ENCODE results near the gene WRAP73.

WRAP73 gene, protein sequence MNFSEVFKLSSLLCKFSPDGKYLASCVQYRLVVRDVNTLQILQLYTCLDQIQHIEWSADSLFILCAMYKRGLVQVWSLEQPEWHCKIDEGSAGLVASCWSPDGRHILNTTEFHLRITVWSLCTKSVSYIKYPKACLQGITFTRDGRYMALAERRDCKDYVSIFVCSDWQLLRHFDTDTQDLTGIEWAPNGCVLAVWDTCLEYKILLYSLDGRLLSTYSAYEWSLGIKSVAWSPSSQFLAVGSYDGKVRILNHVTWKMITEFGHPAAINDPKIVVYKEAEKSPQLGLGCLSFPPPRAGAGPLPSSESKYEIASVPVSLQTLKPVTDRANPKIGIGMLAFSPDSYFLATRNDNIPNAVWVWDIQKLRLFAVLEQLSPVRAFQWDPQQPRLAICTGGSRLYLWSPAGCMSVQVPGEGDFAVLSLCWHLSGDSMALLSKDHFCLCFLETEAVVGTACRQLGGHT

DNA sequence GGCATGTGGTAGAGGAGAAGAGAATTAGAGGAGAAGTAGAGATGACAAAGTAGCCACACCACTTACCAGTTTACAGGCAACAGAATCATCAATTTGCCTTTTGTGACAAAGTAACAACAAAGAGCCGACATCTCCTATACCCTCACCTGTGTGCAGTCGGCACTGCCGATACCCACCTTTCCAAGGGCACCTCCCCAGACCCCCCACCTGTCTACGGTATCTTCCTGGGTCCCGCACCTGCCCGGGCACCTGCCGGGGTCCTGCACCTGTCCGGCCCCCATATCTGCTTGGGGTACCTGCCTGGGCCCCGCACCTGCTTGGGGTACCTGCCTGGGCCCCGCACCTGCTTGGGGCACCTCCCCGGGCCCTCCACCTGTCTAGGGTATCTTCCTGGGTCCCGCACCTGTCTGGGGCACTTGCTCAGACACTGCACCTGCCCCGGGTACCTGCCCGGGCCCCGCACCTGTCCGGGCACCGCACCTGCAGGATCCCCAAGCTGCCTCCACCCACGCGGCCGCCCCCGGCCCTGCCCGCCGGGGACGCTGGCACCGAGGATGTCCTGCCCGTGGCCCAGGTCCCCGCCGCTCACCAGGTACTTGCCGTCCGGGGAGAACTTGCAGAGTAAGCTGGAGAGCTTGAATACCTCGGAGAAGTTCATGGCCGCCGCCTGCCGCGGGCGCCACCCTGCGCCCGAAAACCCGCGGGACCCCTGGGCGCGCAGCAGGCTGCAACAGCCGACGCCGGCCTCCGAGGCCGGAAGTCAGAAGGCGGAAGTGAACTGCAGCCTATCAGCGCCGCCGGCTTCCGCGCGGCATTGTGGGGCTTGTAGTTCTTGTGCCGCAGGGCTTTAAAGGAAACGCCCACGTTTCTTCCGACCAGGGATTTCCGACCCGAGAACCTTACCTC, at the start of gene WRAP73:
Gene WRAP73 (minus strand): TSS at position 762 of the 906 bp plus-strand sequence. CDS start 104 bp downstream, at position 658.
- Histone ChIP-seq H3K27me3 (ENCODE audit: control insufficient read depth, insufficient read depth, low read length) (peaks cover 46% of the 10 kb centered on the region), H3K9me3 (ENCODE audit: control insufficient read depth, insufficient read depth, low read length) (no peaks in the 10 kb centered on the region), H3K4me3 (ENCODE audit: low read depth, low read length) (peak within 1 kb of the TSS; percentile 95), H3K36me3 (ENCODE audit: control insufficient read depth, insufficient read depth, low read length) (peaks cover 33% of the 10 kb centered on the region), H3K9ac (ENCODE audit: low read depth, low read length) (0 out of 2 replicates have a peak within 1 kb of the TSS, but pooled peaks have one; percentile 35), H3K4me1 (ENCODE audit: control insufficient read depth, insufficient read depth, low read length) (peaks cover 8% of the 10 kb centered on the region; the same call in 1 of the 2 replicates), H3K27ac (ENCODE audit: low read depth, low read length) (no peak within 1 kb of the TSS)

DNA sequence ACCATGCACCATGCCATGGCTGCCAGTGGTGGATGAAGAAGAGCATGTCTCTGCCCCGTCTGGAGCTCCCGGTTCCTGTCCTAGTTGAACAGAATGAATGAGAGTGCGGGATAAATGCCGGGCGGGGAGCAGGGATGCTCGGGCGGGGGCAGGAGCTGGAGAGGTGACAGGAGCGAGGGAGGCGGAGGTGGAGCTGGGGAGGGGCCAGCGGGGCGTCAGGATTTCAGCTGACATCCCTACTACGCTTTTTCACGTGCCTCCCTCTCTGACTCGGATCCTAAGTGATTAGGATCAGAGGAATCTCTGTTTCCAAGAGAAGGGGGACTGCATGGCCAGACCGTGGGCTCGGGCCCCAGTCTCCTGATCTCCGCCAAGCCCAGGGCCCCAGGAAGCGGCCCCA, 49.7 kb upstream of the WRAP73 start:
- H3K9ac ChIP-seq (ENCODE audit: low read depth, low read length): no peak overlapping the region
- no peaks in the 10 kb centered on the region for H3K4me1 ChIP-seq (ENCODE audit: control insufficient read depth, insufficient read depth, low read length)
- H3K36me3 ChIP-seq (ENCODE audit: control insufficient read depth, insufficient read depth, low read length): no peaks in the 10 kb centered on the region
- H3K27ac ChIP-seq (ENCODE audit: low read depth, low read length): no peak overlapping the region
- peaks cover 15% of the 10 kb centered on the region; the same call in 1 of the 2 replicates for H3K27me3 ChIP-seq (ENCODE audit: control insufficient read depth, insufficient read depth, low read length)
- no peaks in the 10 kb centered on the region for H3K9me3 ChIP-seq (ENCODE audit: control insufficient read depth, insufficient read depth, low read length)
- H3K4me3 ChIP-seq (ENCODE audit: low read depth, low read length): no peak overlapping the region

GRCh38 chr1:3698660-3699408, 48.9 kb upstream of the WRAP73 start:
- Histone ChIP-seq H3K9me3 (ENCODE audit: control insufficient read depth, insufficient read depth, low read length) (no peaks in the 10 kb centered on the region), H3K4me1 (ENCODE audit: control insufficient read depth, insufficient read depth, low read length) (no peaks in the 10 kb centered on the region), H3K27me3 (ENCODE audit: control insufficient read depth, insufficient read depth, low read length) (peaks cover 15% of the 10 kb centered on the region; the same call in 1 of the 2 replicates), H3K9ac (ENCODE audit: low read depth, low read length) (no peak overlapping the region), H3K36me3 (ENCODE audit: control insufficient read depth, insufficient read depth, low read length) (no peaks in the 10 kb centered on the region), H3K27ac (ENCODE audit: low read depth, low read length) (no peak overlapping the region), H3K4me3 (ENCODE audit: low read depth, low read length) (no peak overlapping the region)

DNA sequence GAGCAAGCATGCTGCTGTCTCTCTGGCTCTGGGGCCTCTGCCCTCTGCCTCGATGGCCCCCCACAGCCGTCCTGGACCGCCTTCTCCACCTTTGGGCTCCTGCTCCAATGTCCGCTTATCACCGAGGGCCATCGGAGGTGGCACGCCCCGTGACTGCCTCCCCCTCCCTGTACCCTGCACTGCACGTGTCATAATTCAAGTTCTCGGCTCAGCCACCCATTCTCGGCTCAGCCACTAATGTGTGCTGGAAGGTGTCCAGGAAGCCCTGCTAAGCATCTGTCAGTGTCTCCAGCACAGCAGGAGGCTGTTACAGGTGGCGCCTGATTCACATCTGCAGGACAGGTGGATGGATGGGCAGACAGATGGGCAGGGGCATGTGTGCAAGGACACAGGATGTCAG, 47.9 kb upstream of the WRAP73 start:
- Histone ChIP-seq H3K36me3 (ENCODE audit: control insufficient read depth, insufficient read depth, low read length) (no peaks in the 10 kb centered on the region), H3K4me3 (ENCODE audit: low read depth, low read length) (no peak overlapping the region), H3K9me3 (ENCODE audit: control insufficient read depth, insufficient read depth, low read length) (no peaks in the 10 kb centered on the region), H3K27me3 (ENCODE audit: control insufficient read depth, insufficient read depth, low read length) (peaks cover 15% of the 10 kb centered on the region; the same call in 1 of the 2 replicates), H3K4me1 (ENCODE audit: control insufficient read depth, insufficient read depth, low read length) (no peaks in the 10 kb centered on the region), H3K9ac (ENCODE audit: low read depth, low read length) (no peak overlapping the region), H3K27ac (ENCODE audit: low read depth, low read length) (no peak overlapping the region)

GRCh38 chr1:3697104-3697503, 47.2 kb upstream of the WRAP73 start:
- Histone ChIP-seq H3K27me3 (ENCODE audit: control insufficient read depth, insufficient read depth, low read length) (peaks cover 18% of the 10 kb centered on the region; the same call in 1 of the 2 replicates), H3K9ac (ENCODE audit: low read depth, low read length) (no peak overlapping the region), H3K9me3 (ENCODE audit: control insufficient read depth, insufficient read depth, low read length) (no peaks in the 10 kb centered on the region), H3K4me3 (ENCODE audit: low read depth, low read length) (no peak overlapping the region), H3K27ac (ENCODE audit: low read depth, low read length) (no peak overlapping the region), H3K4me1 (ENCODE audit: control insufficient read depth, insufficient read depth, low read length) (no peaks in the 10 kb centered on the region), H3K36me3 (ENCODE audit: control insufficient read depth, insufficient read depth, low read length) (no peaks in the 10 kb centered on the region)

- H3K4me3 ChIP-seq (ENCODE audit: low read depth, low read length): no peak overlapping the region
- no peaks in the 10 kb centered on the region for H3K4me1 ChIP-seq (ENCODE audit: control insufficient read depth, insufficient read depth, low read length)
- no peaks in the 10 kb centered on the region for H3K36me3 ChIP-seq (ENCODE audit: control insufficient read depth, insufficient read depth, low read length)
- H3K27ac ChIP-seq (ENCODE audit: low read depth, low read length): no peak overlapping the region
- no peak overlapping the region for H3K9ac ChIP-seq (ENCODE audit: low read depth, low read length)
- peaks cover 20% of the 10 kb centered on the region; the same call in 1 of the 2 replicates for H3K27me3 ChIP-seq (ENCODE audit: control insufficient read depth, insufficient read depth, low read length)
- no peaks in the 10 kb centered on the region for H3K9me3 ChIP-seq (ENCODE audit: control insufficient read depth, insufficient read depth, low read length)
Measured at GRCh38 chr1:3696689-3697088, 46.8 kb upstream of the WRAP73 start.

GRCh38 chr1:3695326-3696217, 45.7 kb upstream of the WRAP73 start:
- no peak overlapping the region for H3K4me3 ChIP-seq (ENCODE audit: low read depth, low read length)
- no peak overlapping the region for H3K9ac ChIP-seq (ENCODE audit: low read depth, low read length)
- no peaks in the 10 kb centered on the region for H3K9me3 ChIP-seq (ENCODE audit: control insufficient read depth, insufficient read depth, low read length)
- H3K27me3 ChIP-seq (ENCODE audit: control insufficient read depth, insufficient read depth, low read length): peaks cover 20% of the 10 kb centered on the region; the same call in 1 of the 2 replicates
- H3K4me1 ChIP-seq (ENCODE audit: control insufficient read depth, insufficient read depth, low read length): no peaks in the 10 kb centered on the region
- H3K27ac ChIP-seq (ENCODE audit: low read depth, low read length): no peak overlapping the region
- no peaks in the 10 kb centered on the region for H3K36me3 ChIP-seq (ENCODE audit: control insufficient read depth, insufficient read depth, low read length)

DNA sequence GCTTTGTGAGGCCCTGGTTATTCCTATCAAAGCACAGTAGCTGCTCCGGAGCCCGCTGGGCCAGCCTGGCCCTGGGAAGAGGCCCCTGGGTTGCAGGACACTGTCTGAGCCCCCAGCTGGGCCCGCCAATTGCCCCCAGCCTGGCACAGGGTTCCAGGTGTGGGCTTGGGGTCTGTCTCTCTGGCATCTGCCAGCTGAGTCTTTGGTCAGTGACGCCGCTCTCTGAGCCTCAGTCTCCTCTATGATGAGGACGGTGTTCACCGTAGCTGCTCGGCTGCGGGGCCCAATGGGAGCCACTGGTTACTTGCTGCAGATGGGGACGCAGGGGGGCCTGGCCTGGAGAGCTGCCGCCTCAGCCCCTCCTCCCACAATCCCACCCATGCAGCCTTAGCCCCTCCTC, 43.4 kb upstream of the WRAP73 start:
- Histone ChIP-seq H3K4me1 (ENCODE audit: control insufficient read depth, insufficient read depth, low read length) (peaks cover 13% of the 10 kb centered on the region; the same call in 1 of the 2 replicates), H3K4me3 (ENCODE audit: low read depth, low read length) (no peak overlapping the region), H3K9me3 (ENCODE audit: control insufficient read depth, insufficient read depth, low read length) (no peaks in the 10 kb centered on the region), H3K36me3 (ENCODE audit: control insufficient read depth, insufficient read depth, low read length) (no peaks in the 10 kb centered on the region), H3K27me3 (ENCODE audit: control insufficient read depth, insufficient read depth, low read length) (peaks cover 16% of the 10 kb centered on the region; the same call in 1 of the 2 replicates), H3K27ac (ENCODE audit: low read depth, low read length) (no peak overlapping the region), H3K9ac (ENCODE audit: low read depth, low read length) (no peak overlapping the region)

DNA sequence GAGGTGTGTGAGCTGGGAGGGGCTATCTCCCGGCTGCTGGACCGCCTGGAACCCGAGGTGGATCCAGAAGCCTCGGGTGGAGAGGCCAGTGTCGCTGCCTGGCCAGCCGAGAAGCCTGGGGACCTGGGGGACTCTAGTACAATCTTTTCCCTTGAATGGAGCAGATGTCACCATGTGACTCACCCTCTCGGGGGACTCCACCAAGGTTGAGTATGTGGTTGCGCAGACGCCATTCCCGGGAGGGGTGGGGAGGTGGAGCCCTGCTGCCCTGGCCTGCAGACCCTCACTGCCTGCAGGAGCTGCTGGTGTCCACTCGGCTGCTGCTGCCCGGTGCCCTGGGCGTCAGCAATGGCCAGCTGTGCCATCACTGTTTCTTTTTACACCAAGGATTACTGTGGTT, 42.7 kb upstream of the WRAP73 start:
- peaks cover 13% of the 10 kb centered on the region; the same call in 1 of the 2 replicates for H3K27me3 ChIP-seq (ENCODE audit: control insufficient read depth, insufficient read depth, low read length)

More for the DNA sequence above, 42.7 kb upstream of the WRAP73 start:
- H3K9ac ChIP-seq (ENCODE audit: low read depth, low read length): no peak overlapping the region
- H3K36me3 ChIP-seq (ENCODE audit: control insufficient read depth, insufficient read depth, low read length): no peaks in the 10 kb centered on the region
- H3K9me3 ChIP-seq (ENCODE audit: control insufficient read depth, insufficient read depth, low read length): no peaks in the 10 kb centered on the region
- no peak overlapping the region for H3K27ac ChIP-seq (ENCODE audit: low read depth, low read length)
- H3K4me3 ChIP-seq (ENCODE audit: low read depth, low read length): no peak overlapping the region
- H3K4me1 ChIP-seq (ENCODE audit: control insufficient read depth, insufficient read depth, low read length): peaks cover 20% of the 10 kb centered on the region; the same call in 1 of the 2 replicates
